GM21825 (cell line): ENCODE data around the gene CEACAM21.

Experiments
- ATAC-seq: cut with Tn5 transposase; IDR thresholded peaks from one replicate; pipeline ENCODE4 v1.9.1; 2021; ENCODE audit warnings: mild to moderate bottlenecking, moderate library complexity; ENCODE audit not compliant: unreplicated experiment

Gene CEACAM21

DNA sequence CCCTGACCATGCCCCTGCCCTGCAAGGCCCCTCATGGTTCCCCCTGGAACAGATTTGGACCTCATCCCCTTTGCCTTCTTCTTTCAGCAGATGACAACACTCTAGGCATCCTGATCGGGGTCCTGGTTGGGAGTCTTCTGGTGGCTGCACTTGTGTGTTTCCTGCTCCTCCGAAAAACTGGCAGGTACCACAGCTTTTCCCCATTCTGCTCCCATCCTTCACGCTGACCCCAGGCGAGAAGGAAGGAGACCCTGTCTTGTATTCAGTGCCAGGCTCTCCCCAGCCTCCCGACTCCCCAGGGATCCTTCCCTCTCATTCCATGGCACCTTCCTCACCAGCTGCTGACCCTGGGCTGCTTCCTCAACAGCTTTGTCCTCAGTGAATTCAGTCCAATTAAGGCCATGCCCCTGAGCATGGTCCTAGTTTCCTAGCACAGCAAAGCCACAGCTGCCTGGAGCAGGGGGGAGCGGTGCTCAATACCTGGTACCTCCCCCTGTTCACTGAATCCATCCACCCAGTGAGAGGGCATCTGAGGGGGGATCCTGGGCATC, 8.4 kb downstream of the CEACAM21 start:
- ATAC-seq = no peak

DNA sequence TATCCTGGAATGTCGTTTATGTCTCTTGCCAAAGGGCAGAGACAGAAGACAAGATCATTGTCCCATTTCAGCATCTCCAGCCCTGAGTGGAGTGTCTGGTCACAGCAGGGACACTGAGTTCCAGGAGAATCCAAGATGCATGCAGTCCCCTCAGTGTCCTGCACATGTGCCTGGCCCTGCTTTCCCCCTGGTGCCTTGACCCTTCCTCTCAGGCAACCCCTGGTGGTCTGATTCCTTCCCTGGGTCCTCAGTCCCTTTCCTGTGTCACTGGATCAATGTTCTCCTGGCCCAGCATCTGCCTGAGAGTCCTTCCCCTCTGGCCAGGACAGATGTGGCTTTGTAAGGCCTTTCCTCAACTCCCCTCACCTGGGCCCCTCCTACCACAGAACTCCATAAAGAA, 9.0 kb downstream of the CEACAM21 start:
- no peak for ATAC-seq

DNA sequence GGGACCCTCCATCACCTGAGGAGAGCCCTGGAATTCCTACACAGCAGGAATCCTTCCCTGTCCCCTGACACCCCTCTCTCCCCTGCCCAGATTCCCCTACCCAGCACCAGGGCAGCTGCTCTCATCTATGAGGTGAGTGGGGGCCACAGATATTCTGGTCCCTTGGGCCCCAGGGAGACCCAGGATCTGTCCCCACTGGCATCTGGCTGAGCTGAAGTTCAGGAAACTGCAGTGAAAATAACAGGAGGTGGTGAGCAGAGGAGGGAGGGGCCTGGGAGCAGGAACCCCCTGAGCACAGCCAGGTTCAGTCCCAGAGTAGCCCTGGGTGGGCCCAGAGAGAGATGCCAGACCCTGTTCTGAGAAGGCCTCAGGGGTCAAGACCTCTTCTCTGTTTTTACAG, 10.1 kb downstream of the CEACAM21 start:
- ATAC-seq = no peak

DNA sequence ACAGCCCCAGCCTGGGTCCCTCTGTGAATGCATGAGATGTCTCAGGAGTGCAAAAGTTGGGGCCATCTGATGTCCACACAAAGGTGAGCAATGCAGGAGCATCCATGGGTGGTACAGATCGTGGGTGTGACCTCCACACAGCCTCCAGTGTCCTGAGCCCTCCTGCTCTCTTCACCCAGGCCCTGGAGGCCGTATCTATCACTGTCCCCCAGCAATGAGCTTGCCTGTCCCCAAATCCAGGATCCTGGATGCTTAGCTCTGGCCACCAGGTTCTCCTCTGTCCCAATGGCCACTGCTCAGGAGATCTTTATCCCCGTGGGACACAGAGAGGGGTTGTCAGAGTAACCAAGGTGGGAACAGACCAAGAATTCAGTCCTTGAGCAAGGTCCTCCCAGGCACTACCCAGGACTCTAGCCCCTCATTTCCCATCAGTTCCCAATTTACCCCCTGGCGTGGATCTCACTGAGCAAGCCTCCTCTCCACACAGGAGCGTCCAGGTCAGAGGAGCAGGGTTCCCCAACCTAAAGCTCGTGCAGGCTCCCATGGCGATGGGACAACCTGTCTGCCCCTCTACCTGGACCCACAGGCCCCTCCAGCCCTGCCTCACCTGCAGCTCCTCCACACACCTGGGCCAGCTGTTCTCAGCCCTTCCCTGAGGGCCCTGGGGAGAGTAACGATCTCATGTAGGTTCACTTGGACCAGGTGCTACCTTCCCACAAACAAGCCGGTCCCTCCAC, 11.3 kb downstream of the CEACAM21 start:
- no peak for ATAC-seq

DNA sequence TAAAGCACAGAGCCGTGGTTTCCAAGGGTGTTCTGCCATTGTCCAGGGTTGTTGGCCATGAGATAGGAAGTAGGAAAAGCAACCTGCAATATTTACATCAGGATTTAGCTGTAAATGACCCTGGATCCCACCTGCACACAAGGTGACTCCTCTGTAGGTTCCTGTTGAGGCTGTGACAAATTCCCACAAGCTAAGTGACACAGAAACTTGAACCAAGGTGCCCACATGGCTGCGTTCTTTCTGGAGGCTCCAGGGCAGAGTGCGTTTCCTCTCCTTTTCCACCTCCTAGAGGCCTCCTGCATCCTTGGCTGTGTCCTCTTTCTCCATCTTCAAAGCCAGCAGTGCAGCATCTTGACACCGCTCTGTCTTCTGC, 11.9 kb downstream of the CEACAM21 start:
- no peak for ATAC-seq

DNA sequence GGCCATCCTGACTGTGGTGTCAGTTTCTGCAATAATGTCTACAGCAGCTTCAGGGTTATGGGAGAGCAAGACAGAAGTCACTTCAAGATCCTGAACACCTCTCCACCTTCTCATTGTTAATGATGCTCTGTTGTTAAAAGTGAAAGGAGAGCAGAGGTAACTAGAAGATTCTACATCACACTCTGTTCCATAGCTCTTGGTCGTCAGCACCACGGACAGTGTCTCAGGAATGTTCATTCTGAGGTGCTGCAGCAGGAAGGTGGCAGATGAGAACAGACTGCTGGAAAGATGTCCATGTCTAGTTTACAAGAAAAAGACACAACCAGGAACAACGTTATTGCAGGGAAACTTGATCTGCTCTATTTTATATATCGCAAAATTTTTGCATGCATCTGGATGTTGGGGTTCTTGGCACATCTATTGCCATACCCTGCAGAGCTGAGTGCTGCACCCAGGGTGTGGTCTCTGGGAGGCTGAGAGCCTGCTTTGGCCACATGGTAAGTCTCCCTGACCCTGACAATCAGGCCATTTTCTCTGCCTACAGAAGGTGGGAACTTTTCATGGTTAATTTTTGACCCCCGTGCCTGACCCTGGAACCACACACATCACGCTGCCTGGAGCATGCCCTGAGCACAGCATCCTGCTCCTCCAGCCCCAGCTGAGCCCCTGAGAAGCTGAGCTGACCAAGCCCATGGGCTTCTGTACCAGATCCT, 12.7 kb downstream of the CEACAM21 start:
- ATAC-seq = no peak

DNA sequence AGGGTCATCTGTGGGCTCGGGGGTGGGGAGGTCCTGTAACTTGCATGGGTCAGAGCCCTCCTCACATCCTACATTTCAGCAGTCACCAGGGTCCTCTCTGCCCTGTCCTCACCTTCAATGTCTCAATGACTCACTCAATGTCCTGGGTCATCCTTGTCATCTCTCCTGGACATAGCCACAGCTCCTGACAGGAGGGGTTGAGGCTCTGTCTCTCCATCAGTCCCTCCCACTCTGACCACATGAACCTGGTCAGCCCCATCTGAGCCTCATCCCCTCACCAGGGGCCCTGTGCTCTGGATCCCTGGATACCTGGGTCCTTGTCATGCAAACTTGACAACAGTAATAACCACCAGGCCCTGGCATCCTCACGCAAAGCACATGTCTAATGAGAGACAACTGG, 13.4 kb downstream of the CEACAM21 start:
- ATAC-seq = no peak

DNA sequence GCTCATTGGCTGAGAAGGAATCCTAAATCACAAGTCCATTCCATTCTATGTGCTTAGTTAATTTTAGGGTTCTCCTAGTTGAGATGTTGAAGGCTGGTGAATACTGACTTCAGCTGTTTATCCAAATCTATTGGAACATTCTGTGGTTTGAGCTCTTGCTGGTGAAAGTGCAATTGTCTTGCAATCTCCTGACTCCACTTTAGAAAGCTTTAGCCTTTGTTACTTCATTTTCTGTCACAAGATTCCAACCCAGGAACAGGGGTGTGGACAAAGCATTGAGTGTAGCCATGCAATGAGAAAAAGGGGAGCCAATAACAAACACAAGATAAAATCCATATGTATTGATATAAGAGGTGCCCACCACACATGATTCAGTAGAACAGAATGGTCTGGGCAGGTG, 15.0 kb downstream of the CEACAM21 start:
- no peak for ATAC-seq

DNA sequence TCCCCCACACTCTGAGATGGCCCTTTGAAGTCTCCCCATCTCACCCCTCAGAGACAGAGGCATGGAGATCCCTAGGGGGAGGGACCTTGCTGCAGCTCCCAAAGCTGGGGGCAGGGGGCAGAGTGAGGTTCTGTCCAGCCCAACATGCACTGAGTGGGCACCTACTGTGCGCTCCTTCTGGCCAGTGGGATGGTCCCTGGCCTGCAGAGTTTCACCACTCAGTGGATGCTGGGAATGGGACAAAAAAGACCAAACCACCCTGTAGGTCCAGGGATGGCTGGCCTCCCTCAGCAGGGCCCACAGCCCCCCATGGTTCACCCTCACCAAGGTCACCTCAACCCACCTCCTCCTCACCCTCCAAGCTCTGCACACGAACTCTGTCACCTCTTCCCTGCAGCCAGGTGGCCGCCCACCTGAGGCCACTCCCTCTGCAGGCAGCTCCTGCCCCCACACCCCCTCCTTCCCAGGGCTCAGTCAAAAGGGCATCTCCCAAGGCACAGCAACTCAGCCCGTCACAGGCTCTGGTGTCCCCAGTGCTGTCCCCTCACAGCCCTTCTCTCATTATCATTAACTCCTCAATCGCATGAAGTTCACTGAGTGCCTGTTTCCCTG, 16.1 kb downstream of the CEACAM21 start:
- no peak for ATAC-seq

DNA sequence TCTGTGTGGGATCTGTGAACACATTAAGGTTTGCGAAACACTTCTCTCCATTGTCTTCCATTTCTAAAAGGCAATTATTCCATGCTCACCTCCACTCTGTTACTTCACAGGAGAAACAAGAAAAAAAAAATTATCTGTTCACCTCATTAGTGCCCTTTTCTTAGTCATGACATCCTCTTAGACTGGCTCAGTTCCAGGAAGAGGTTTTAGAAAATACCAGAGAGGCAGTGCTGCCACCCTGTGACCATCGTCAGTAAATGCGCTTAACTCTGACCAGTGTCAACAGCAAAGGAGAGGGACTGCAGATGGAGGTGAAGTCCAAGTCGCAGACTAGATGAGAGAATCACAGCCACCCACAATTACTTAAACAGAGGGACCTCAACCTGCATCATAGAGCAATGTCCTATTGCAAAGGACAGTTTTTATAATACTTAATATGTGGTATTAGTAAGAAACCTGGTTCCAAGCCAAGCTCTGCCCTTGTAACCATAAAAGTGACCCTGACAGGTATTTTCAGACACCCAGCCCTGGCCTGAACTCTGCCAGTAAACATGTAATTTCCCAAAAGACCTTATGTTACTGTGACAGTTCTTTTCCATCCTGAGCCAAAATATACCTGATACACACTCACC, 19.4 kb downstream of the CEACAM21 start:
- no peak for ATAC-seq

DNA sequence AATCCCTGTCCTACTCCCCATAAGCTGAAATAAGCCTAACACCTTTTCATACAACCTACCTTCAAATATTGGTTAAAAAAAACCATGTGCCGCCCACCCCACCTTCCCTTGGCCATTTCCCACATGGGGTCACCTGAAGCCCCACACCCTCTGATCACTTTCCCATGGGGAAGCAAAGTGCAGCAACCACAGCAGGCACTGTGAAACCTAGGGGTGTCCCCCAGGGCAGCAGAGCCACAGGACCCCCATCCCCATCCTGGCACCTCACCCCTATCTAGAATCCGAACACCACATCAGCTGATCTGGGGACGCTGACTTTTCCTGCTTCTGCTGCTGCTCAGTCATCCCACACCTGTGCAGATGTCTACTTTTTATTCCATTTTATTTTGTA, 19.9 kb downstream of the CEACAM21 start:
- no peak for ATAC-seq

DNA sequence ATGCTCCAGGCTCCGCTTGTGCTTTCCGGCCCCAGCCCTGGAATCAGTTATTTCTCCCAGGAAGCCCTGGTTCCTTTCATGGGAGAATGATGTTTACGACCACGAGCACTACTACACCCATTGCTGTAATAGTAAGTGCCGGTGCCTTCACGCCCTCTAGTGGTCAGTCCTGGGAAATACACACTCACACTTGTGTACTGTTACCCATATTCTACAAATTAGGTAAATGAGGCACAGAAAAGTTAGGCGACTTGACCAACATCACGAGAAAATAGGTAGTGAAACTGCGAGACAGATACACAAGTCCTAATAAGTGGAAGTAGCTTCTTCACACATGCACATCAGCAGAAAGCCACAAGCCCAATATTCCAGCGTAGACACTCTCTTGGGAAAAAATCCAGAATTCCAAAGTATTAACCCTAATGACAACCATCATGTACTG, 21.7 kb downstream of the CEACAM21 start:
- ATAC-seq = peak; percentile 66

DNA sequence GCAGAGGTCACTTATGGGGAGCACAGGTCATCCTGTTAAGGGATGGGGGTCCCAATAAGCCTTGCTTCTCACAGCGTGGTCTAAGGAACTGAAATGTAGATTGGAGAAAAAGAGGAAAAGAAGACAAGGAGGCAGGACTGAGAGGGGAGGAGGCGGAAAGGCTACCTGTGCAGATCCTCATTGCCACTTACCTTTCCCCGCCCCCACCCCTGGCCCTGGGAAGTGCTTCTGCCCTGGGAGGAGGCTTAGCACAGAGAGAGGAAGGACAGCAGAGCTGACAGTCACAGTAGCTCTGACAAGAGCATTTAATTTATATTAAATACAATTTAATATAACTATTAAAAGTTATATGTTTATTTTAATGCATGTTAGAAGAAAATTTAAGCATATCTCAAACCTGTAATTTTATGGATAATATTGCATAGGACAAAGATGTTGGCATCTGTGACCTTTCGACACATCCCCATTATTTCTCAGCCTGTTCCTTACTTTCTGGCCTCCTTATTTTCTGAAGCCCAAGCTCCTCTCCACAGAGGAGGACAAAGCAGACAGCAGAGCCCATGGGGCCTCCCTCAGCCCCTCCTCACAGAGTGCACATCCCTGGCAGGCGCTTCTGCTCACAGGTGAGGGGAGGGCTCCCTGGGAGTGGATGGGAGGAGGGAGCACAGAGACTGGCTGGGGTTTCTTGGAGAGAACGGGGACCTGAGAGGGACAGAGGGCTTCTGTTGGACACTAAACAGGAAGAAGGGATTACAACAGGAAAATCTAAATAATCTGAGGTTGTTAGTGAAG, 23.4 kb downstream of the CEACAM21 start:
- ATAC-seq = no peak

DNA sequence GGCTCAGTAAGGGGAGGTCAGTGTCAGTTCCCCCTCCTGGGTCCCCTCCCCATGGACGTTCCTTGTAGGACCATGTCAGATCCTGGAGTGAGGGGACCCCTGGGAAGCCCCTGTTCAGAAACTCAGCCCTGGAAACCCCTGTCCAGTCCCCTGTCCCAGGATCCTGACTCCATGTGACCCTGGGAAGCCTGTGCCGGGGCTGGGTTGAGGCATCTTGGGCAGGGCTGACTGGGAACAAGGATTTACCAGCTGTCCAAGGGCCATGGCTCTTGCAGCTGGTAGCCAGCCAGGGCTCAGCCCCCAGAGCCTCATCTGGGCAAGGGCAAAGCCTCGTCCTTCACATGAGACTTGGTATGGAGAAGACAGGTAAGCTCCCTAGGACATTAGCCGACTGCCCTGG, 25.8 kb downstream of the CEACAM21 start:
- no peak for ATAC-seq

DNA sequence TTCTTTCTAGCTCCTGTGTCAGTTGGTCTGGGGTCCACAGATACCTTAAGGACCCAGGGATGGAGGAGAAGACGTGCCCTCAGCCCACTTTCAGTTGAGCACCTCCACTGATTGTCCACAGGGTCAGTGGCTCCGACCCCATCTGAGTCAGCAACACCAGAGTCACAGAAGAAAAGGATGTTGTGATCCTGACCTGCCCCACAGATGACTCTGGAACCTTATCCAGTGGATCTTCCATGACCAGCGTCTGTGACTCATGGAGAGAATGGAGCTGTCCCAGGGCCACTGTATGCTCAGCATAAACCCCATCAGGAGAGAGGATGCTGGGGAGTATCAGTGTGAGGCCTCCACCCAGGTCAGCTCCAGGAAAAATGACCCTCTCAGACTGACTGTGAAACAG, 28.9 kb downstream of the CEACAM21 start:
- no peak for ATAC-seq

DNA sequence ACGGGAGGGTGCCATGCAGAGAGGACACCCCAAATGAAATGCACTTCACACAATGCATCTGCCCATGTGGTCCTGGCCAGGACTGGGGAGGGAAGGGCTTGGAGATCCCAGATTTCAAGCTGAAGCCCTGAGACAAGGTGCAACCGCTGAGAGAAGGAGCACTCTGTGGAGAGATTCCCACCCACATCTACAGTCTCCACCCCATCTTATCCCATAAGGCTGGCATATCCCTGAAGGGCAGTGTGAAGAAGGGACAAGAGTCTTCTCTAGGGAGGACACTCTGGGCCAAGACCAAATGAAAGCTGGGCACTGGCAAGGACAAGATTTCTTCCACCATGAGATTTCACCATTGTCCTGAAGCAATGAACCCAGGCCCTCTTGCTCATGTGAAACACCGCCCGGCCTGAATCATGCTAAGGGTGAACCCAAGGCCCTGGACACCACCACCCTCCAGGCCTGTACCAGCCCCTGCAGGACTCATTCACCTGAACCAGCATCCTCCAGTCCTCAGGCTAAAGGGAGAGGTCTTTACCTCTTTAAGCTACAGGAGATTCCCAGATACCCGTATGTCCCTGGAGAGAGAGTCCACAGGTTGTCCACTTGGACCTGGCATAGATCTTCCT, 30.4 kb downstream of the CEACAM21 start:
- no peak for ATAC-seq

DNA sequence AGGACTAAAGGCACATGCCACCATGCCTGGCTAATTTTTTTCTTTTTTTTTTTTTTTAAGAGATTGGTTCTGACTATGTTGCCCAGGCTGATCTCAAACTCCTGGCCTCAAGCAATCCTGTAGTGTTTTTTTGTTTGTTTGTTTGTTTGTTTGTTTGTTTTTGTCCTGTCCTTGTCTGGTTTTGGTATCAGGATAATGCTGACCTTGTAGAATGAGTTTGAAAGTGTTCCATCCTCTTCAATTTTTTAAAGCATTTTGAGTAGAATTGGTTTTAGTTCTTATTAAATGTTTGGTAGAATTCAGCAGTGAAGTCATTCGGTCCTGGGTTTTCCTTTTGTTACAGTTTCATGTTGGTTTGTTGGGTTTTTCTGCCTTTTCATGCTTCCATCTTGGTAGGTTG, 31.7 kb downstream of the CEACAM21 start:
- no peak for ATAC-seq

DNA sequence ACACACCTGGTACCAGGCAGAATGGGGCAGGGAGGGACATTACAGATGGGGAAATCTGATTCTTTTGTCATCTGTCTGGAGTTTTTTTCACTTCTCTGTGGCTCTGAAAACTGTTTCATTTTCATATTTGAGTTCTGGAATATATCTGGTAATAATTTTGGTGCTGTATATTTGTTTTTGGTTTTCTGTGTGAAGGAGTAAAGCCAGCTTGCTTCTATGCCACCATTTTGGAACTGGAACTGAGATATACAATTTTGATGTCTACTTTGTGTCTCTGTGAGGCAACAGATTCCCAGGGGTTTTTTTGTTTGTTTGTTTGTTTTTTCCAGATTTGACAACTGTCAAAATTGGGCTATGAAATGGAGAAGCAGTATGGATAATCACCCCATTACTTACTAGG, 34.8 kb downstream of the CEACAM21 start:
- ATAC-seq = no peak

DNA sequence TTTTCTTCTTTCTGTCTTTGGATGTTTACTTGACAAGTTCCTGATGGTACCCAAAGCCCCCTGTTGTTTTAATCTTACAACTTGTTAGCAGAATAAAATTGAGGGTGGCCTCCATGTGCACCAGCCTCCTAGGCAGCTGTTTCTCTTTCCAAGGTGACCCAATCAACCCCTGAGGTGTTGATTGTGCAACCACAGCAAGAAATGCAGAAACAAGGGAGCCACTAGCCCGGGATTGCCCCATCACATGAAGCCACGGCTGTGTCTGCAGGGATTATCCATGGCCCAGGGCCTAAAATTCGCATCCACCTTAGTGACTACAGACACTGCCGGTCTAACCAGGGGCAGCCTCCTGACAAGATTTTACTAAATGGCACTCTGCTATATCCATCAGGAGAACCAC, 36.5 kb downstream of the CEACAM21 start:
- no peak for ATAC-seq

DNA sequence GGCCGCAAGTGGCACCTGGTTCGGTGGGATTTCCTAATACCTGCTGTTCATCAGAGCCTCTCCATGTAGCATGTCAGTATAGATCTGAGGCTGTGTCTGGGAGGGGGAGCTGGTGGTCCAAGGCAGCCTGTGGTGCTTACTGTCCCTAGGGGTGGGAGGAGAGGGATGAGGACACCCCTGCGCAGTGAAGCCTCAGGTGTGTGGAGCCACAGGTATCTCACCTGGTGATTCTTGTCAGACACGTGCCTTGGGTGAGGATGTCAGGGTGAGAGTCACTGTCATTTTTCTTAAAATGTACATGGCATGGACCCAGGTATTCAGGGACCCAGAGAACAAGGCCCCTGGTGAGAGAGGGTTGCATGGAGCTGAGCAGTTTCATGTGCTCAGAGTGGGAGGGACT, 39.2 kb downstream of the CEACAM21 start:
- no peak for ATAC-seq
